H1 (cell line): ENCODE measurements around the gene CXCR4. TPM values are rescaled to one million over a fixed set of nuclear protein-coding genes. Genes with fewer than 3 reads are reported as not detected.

Experiments
- CTCF ChIA-PET: fragments of 300-600 bp; sonication (Branson Sonifier 250); formaldehyde crosslinking; loops from one replicate; lab custom pipeline; 2021; ENCODE audit not compliant: partially characterized antibody; lab: Charles Lee
- POLR2A ChIA-PET: fragments of 300-600 bp; sonication (Branson Sonifier 250); formaldehyde crosslinking; loops from one replicate; lab custom pipeline; 2021; ENCODE audit warnings: inconsistent platforms; ENCODE audit not compliant: partially characterized antibody; lab: Charles Lee
- DNase-seq, 2 experiments: peaks; one replicate each; pipeline versions ENCODE4 v3.0.0 to v3.0.0-alpha.2; 2010 to 2022; ENCODE audit warnings: low spot score in 2 of 2, low read depth in 1 of 2, mixed read lengths in 1 of 2
- FAIRE-seq: peaks from 2 replicates; lab custom pipeline; 2011; peaks lifted over from hg19 to GRCh38; lab: Jason Lieb, UNC
- H2AFZ ChIP-seq: 2 replicates; pipeline ENCODE4 v1.8.1; 2012; ENCODE audit warnings: low read length, inconsistent platforms
- H2AK5ac ChIP-seq: 2 replicates; pipeline ENCODE4 v1.6.1; 2013; ENCODE audit warnings: low read depth, low read length
- H2BK120ac ChIP-seq: replicated peaks from 2 replicates; pipeline ENCODE3; 2013; ENCODE audit warnings: low read depth, low read length, inconsistent platforms
- H2BK12ac ChIP-seq: 2 replicates; pipeline ENCODE4 v1.6.1; 2013; ENCODE audit warnings: low read depth, low read length
- H2BK15ac ChIP-seq: 2 replicates; pipeline ENCODE4 v1.6.1; 2013; ENCODE audit warnings: low read length
- H2BK20ac ChIP-seq: 2 replicates; pipeline ENCODE4 v1.6.1; 2013; ENCODE audit warnings: low read length
- H2BK5ac ChIP-seq: 2 replicates; pipeline ENCODE4 v1.6.1; 2013; ENCODE audit warnings: low read depth, low read length
- H3K14ac ChIP-seq: 2 replicates; pipeline ENCODE4 v1.6.1; 2013; ENCODE audit warnings: inconsistent platforms; ENCODE audit not compliant: insufficient read length
- H3K18ac ChIP-seq: 2 replicates; pipeline ENCODE4 v1.6.1; 2013; ENCODE audit warnings: low read length; ENCODE audit errors: extremely low read depth
- H3K23ac ChIP-seq: 2 replicates; pipeline ENCODE4 v1.6.1; 2013; ENCODE audit warnings: inconsistent platforms; ENCODE audit not compliant: insufficient read length
- H3K23me2 ChIP-seq: 2 replicates; pipeline ENCODE4 v1.6.1; 2013; ENCODE audit warnings: low read depth, low read length
- H3K27ac ChIP-seq: 2 replicates; pipeline ENCODE4 v1.6.1; 2011; ENCODE audit warnings: low read depth, low read length, inconsistent platforms
- H3K27me3 ChIP-seq, 4 experiments: replicated peaks in 1 of 4; 1 replicate in 1 of 4; 2 replicates in 3 of 4; pipeline versions ENCODE4 v1.6.1 to v1.8.1; 2011 to 2013; ENCODE audit warnings: low read length in 3 of 4, mild to moderate bottlenecking in 3 of 4, inconsistent platforms in 2 of 4, mixed read lengths in 2 of 4, moderate library complexity in 1 of 4; ENCODE audit not compliant: control insufficient read depth in 3 of 4, insufficient read depth in 3 of 4; ENCODE audit errors: extremely low read depth in 1 of 4
- H3K36me3 ChIP-seq, 4 experiments: 2 replicates each; pipeline versions ENCODE4 v1.6.1 to v1.8.1; 2011 to 2013; ENCODE audit warnings: mild to moderate bottlenecking in 4 of 4, low read length in 3 of 4, moderate library complexity in 2 of 4, control low read depth in 1 of 4, inconsistent platforms in 1 of 4; ENCODE audit not compliant: insufficient read depth in 4 of 4, control insufficient read depth in 2 of 4
- H3K4ac ChIP-seq: replicated peaks from 2 replicates; pipeline ENCODE3; 2013; ENCODE audit warnings: low read length, low read depth, mixed read lengths, inconsistent platforms; ENCODE audit not compliant: insufficient read length
- H3K4me1 ChIP-seq, 4 experiments: replicated peaks in 1 of 4; 1 replicate in 1 of 4; 2 replicates in 3 of 4; pipeline versions ENCODE4 v1.6.1 to v1.8.1; 2011 to 2013; ENCODE audit warnings: low read length in 3 of 4, inconsistent platforms in 2 of 4, mixed read lengths in 1 of 4; ENCODE audit not compliant: insufficient read depth in 4 of 4, control insufficient read depth in 3 of 4
- H3K4me2 ChIP-seq, 2 experiments: 2 replicates each; pipeline versions ENCODE4 v1.6.1 to v1.8.1; 2011 to 2013; ENCODE audit warnings: low read depth in 2 of 2, low read length in 2 of 2, control low read depth in 1 of 2, inconsistent platforms in 1 of 2, mild to moderate bottlenecking in 1 of 2; ENCODE audit not compliant: insufficient read depth in 1 of 2
- H3K4me3 ChIP-seq, 4 experiments: fragments of 200-600, 300-600 bp in 1 of 4; sonication (generic), shearing (Covaris generic), sonication (Bioruptor Twin) in 1 of 4; 2 replicates each; pipeline versions ENCODE4 v1.5.1 to v1.8.1; 2011 to 2016; ENCODE audit warnings: low read length in 4 of 4, low read depth in 3 of 4, control low read depth in 2 of 4, inconsistent platforms in 2 of 4, mild to moderate bottlenecking in 2 of 4, mixed read lengths in 1 of 4, moderate library complexity in 1 of 4; ENCODE audit not compliant: insufficient read depth in 2 of 4; ENCODE audit errors: extremely low read depth in 1 of 4
- H3K56ac ChIP-seq: replicated peaks from 2 replicates; pipeline ENCODE3; 2013; ENCODE audit warnings: low read depth, mild to moderate bottlenecking, mixed read lengths, low read length, inconsistent platforms; ENCODE audit not compliant: insufficient read length
- H3K79me1 ChIP-seq: 2 replicates; pipeline ENCODE4 v1.6.1; 2013; ENCODE audit warnings: low read depth, low read length, control low read depth
- H3K79me2 ChIP-seq, 2 experiments: 2 replicates each; pipeline versions ENCODE4 v1.6.1 to v1.8.1; 2012 to 2013; ENCODE audit warnings: low read length in 2 of 2, mild to moderate bottlenecking in 2 of 2, inconsistent platforms in 1 of 2; ENCODE audit not compliant: insufficient read depth in 2 of 2, control insufficient read depth in 1 of 2
- H3K9ac ChIP-seq, 4 experiments: replicated peaks in 1 of 4; 1 replicate in 1 of 4; 2 replicates in 3 of 4; pipeline versions ENCODE4 v1.6.1 to v1.8.1; 2011 to 2013; ENCODE audit warnings: low read depth in 3 of 4, low read length in 3 of 4, control low read depth in 2 of 4, mild to moderate bottlenecking in 2 of 4, moderate library complexity in 2 of 4, inconsistent platforms in 1 of 4; ENCODE audit errors: extremely low read depth in 1 of 4
- H3K9me3 ChIP-seq, 2 experiments: 2 replicates each; pipeline versions ENCODE4 v1.6.1 to v1.8.1; 2012 to 2013; ENCODE audit warnings: mild to moderate bottlenecking in 2 of 2, moderate library complexity in 2 of 2, control low read depth in 1 of 2, inconsistent platforms in 1 of 2, low read depth in 1 of 2, low read length in 1 of 2, mixed read lengths in 1 of 2; ENCODE audit not compliant: insufficient read depth in 2 of 2
- H4K20me1 ChIP-seq, 2 experiments: replicated peaks in 1 of 2; 2 replicates each; pipeline versions ENCODE3 to v1.8.1; 2011 to 2013; ENCODE audit warnings: inconsistent platforms in 2 of 2, low read length in 2 of 2, mild to moderate bottlenecking in 1 of 2; ENCODE audit not compliant: insufficient read depth in 2 of 2, control insufficient read depth in 1 of 2
- H4K5ac ChIP-seq: 2 replicates; pipeline ENCODE4 v1.6.1; 2013; ENCODE audit warnings: low read length, low read depth, mixed read lengths, inconsistent platforms; ENCODE audit not compliant: insufficient read length
- H4K8ac ChIP-seq: 2 replicates; pipeline ENCODE4 v1.8.0; 2013; ENCODE audit warnings: mild to moderate bottlenecking, moderate library complexity, low read length, inconsistent platforms; ENCODE audit not compliant: insufficient read depth; ENCODE audit errors: extremely low read depth
- H4K91ac ChIP-seq: replicated peaks from 2 replicates; pipeline ENCODE3; 2013; ENCODE audit warnings: low read length, mixed read lengths, inconsistent platforms; ENCODE audit not compliant: insufficient read length
- WGBS, 2 experiments: shearing (Covaris generic) in 1 of 2; methylation state at CpG; one replicate each; pipeline versions ENCODE4 v1.1.6 to v1.1.7; 2013 to 2015; ENCODE audit warnings: low lambda C conversion rate in 2 of 2, mixed read lengths in 2 of 2, inconsistent platforms in 1 of 2, low coverage in 1 of 2, missing lambda C conversion rate in 1 of 2; ENCODE audit not compliant: insufficient replicate concordance in 2 of 2, insufficient coverage in 1 of 2, insufficient read length in 1 of 2; ENCODE audit errors: extremely low coverage in 1 of 2, missing lambda C conversion rate in 1 of 2; 5-methylcytosine and 5-hydroxymethylcytosine counted together
- polyA plus RNA-seq, 7 experiments: library from polyadenylated mRNA; depleted of rRNA in 3 of 7; stranded (reverse) in 5 of 7; unstranded in 2 of 7; fragments of >200 nt in 5 of 7; fragments of 200-250 nt in 2 of 7; gene quantifications; 1 replicate in 5 of 7; 2 replicates in 1 of 7; 4 replicates in 1 of 7; pipeline versions ENCODE4 v1.2.1 to v1.2.3, GENCODE V29; 2011 to 2013; ENCODE audit warnings: missing spikeins in 2 of 7, mixed read lengths in 2 of 7
- total RNA-seq: library from RNA; stranded (reverse); fragmentation: NEBNext Ultra II Directional; extraction: Animal tissue kit (Norgen Biotek cat#: 25700); gene quantifications from 2 replicates; pipeline ENCODE4 v1.2.1, GENCODE V29; 2021
- TF ChIP-seq, protein P1 (sequence below): IDR thresholded peaks from 2 replicates; pipeline ENCODE4 v1.6.1; 2012; ENCODE audit warnings: inconsistent platforms

Gene CXCR4
- total and polyA plus RNA-seq, 2 of the 8 experiments (the other 6 are each of a cell fraction or from before 2014, with no cell fraction given) = 1.8 to 2.8 TPM

GRCh38 chr2:136106505-136106904, 11.4 kb downstream of the CXCR4 start:
- Histone ChIP-seq H3K4ac (no peak overlapping the region), H2AFZ (no peak overlapping the region), H3K27me3 (no peaks in the 10 kb centered on the region), H2AK5ac (no peak overlapping the region), H3K56ac (no peak overlapping the region), H3K4me3 (no peak overlapping the region), H3K79me1 (no peaks in the 10 kb centered on the region), H2BK5ac (no peak overlapping the region), H4K8ac (no peak overlapping the region), H3K14ac (no peak overlapping the region), H3K9ac (no peak overlapping the region), H4K20me1 (no peaks in the 10 kb centered on the region), H4K5ac (no peak overlapping the region), H3K23me2 (no peaks in the 10 kb centered on the region), H3K4me2 (no peak overlapping the region), H3K36me3 (no peaks in the 10 kb centered on the region), H3K18ac (no peak overlapping the region), H4K91ac (no peak overlapping the region), H3K23ac (no peak overlapping the region)
- POLR2A ChIA-PET = no interaction called here
- TF ChIP-seq, protein P1, sequence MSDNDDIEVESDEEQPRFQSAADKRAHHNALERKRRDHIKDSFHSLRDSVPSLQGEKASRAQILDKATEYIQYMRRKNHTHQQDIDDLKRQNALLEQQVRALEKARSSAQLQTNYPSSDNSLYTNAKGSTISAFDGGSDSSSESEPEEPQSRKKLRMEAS = no peak
- TF ChIP-seq, all 59 proteins: peak for 0
- Histone ChIP-seq H2BK15ac (no peak overlapping the region), H2BK12ac (no peak overlapping the region), H3K4me1 (no peaks in the 10 kb centered on the region), H3K9me3 (no peaks in the 10 kb centered on the region), H3K79me2 (no peaks in the 10 kb centered on the region), H3K27ac (no peak overlapping the region), H2BK120ac (no peak overlapping the region), H2BK20ac (no peak overlapping the region)
- no peak for FAIRE-seq
- no peak for DNase-seq
- CTCF ChIA-PET = interaction anchor here (2.0 kb wide), 1 partner anchor 11 kb away, joined by 4 read pairs; no protein-coding TSS in a partner anchor
- WGBS, 2 experiments = 89% methylated on average over 7 of the region's 7 CpGs; no CpG with 5 or more reads in 1 of the 2 experiments
